Nephron progenitor cell (in vitro differentiated cells): ENCODE data around the gene MAPK1.
A peak's percentile ranks its signal among the peaks of the same experiment; 100 is the strongest.

Experiments used
- DNase-seq: peaks from one replicate; pipeline ENCODE4 v3.0.0; 2021
- H3K27ac Mint-ChIP-seq: 2 replicates; pipeline ENCODE4 v1.8.0; 2021; ENCODE audit warnings: mild to moderate bottlenecking, moderate library complexity, mixed read lengths
- H3K27me3 Mint-ChIP-seq: 2 replicates; pipeline ENCODE4 v1.8.0; 2021; ENCODE audit warnings: mild to moderate bottlenecking, low read depth, mixed read lengths; ENCODE audit not compliant: poor library complexity
- H3K36me3 Mint-ChIP-seq: 2 replicates; pipeline ENCODE4 v1.8.0; 2021; ENCODE audit warnings: low read depth, mixed read lengths
- H3K4me1 Mint-ChIP-seq: 2 replicates; pipeline ENCODE4 v1.8.0; 2021; ENCODE audit warnings: mixed read lengths
- H3K4me3 Mint-ChIP-seq: 2 replicates; pipeline ENCODE4 v1.8.0; 2021; ENCODE audit warnings: mild to moderate bottlenecking, moderate library complexity, mixed read lengths
- H3K9me3 Mint-ChIP-seq: 2 replicates; pipeline ENCODE4 v1.8.0; 2021; ENCODE audit warnings: mild to moderate bottlenecking, moderate library complexity, mixed read lengths
- TF ChIP-seq, protein P1 (sequence below): fragments of 200-600 bp; sonication (generic); IDR thresholded peaks from 2 replicates; pipeline ENCODE4 v1.5.0; 2021; ENCODE audit warnings: antibody characterized with exemption

MAPK1 gene

GRCh38 chr22:21712751-21713427 lies 154.6 kb downstream of the MAPK1 start:
- TF ChIP-seq, protein P1, sequence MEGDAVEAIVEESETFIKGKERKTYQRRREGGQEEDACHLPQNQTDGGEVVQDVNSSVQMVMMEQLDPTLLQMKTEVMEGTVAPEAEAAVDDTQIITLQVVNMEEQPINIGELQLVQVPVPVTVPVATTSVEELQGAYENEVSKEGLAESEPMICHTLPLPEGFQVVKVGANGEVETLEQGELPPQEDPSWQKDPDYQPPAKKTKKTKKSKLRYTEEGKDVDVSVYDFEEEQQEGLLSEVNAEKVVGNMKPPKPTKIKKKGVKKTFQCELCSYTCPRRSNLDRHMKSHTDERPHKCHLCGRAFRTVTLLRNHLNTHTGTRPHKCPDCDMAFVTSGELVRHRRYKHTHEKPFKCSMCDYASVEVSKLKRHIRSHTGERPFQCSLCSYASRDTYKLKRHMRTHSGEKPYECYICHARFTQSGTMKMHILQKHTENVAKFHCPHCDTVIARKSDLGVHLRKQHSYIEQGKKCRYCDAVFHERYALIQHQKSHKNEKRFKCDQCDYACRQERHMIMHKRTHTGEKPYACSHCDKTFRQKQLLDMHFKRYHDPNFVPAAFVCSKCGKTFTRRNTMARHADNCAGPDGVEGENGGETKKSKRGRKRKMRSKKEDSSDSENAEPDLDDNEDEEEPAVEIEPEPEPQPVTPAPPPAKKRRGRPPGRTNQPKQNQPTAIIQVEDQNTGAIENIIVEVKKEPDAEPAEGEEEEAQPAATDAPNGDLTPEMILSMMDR: peak; percentile 58
- H3K4me1 Mint-ChIP-seq: peaks cover 61% of the 10 kb centered on the region
- H3K9me3 Mint-ChIP-seq: no peaks in the 10 kb centered on the region
- H3K27me3 Mint-ChIP-seq: no peaks in the 10 kb centered on the region
- H3K36me3 Mint-ChIP-seq: peaks cover 28% of the 10 kb centered on the region
- H3K27ac Mint-ChIP-seq: no peak overlapping the region
- peak; percentile 48 for DNase-seq
- no peak overlapping the region for H3K4me3 Mint-ChIP-seq

GRCh38 chr22:21711851-21712250 lies 155.6 kb downstream of the MAPK1 start:
- Mint-ChIP-seq H3K27ac (no peak overlapping the region), H3K36me3 (peaks cover 27% of the 10 kb centered on the region), H3K9me3 (no peaks in the 10 kb centered on the region), H3K4me3 (no peak overlapping the region), H3K4me1 (peaks cover 58% of the 10 kb centered on the region), H3K27me3 (no peaks in the 10 kb centered on the region)
- TF ChIP-seq, protein P1: no peak
- DNase-seq: no peak

DNA sequence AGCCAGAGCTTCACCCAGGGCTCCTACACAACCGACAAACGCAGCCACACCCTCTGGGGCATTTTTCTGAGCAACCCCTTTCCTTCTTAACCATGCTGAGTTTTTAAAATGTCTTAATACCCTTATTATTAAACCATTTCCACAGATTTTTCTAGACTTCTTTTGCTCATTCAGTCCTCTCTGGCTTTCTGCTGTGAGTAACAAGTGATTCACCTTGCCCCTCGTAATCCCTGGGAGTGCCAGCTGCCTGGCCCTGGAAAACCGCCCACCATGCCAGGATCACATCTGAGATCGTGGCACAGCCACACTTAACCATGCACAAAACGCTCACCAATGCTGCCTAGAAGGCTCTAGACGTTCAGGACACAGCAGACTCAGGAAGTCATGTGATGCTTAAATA lies 157.3 kb downstream of the MAPK1 start:
- Mint-ChIP-seq H3K4me1 (peaks cover 49% of the 10 kb centered on the region), H3K36me3 (peaks cover 27% of the 10 kb centered on the region), H3K4me3 (no peak overlapping the region), H3K9me3 (no peaks in the 10 kb centered on the region), H3K27ac (peak overlapping the region; percentile 57), H3K27me3 (no peaks in the 10 kb centered on the region)
- TF ChIP-seq, protein P1: no peak
- DNase-seq: no peak

GRCh38 chr22:21709688-21710087 lies 157.8 kb downstream of the MAPK1 start:
- TF ChIP-seq, protein P1: no peak
- Mint-ChIP-seq H3K27ac (peak overlapping the region; percentile 84), H3K36me3 (peaks cover 28% of the 10 kb centered on the region), H3K9me3 (no peaks in the 10 kb centered on the region), H3K4me1 (peaks cover 46% of the 10 kb centered on the region), H3K27me3 (no peaks in the 10 kb centered on the region), H3K4me3 (no peak overlapping the region)
- DNase-seq: no peak

DNA sequence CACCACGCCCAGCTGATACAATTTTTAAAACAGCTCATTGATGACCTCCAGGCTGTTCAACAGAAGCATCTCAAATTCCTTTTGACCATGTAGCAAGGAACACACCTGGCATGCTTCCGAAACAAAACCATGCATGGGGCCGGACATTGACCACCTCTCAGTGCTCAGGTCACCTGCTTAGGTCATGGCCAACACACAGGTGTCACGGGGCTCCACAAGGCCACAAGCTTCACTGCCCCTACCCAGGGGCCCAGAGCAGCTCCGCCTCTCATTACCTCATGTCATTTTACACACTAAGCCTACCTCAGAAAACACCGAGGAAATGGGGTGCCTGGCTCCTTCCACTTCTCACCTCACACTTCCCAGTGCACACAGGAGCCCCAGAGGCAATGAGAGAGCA lies 158.5 kb downstream of the MAPK1 start:
- no peak for DNase-seq
- Mint-ChIP-seq H3K36me3 (peaks cover 32% of the 10 kb centered on the region), H3K27me3 (no peaks in the 10 kb centered on the region), H3K27ac (peak overlapping the region; percentile 88), H3K4me1 (peaks cover 44% of the 10 kb centered on the region), H3K9me3 (no peaks in the 10 kb centered on the region), H3K4me3 (no peak overlapping the region)
- TF ChIP-seq, protein P1: no peak

DNA sequence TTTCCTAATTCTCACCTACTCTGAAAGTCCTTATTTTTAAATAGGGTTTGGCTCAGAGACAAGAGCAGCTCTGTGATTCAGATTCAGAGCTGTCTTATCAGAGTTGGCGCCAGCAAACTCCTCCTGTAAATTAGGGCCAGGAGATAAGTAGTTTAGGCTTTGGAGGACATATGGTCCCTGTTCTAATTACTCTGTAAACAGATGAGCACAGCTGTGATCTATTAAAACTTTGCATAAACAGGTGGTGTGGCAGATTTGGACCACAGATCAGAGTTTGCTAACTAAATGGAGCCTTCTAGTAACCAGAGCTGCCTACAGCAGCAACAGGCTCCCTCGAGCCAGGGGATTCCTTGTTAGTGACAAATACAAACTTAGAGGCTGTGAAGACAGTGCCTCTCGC lies 159.8 kb downstream of the MAPK1 start:
- Mint-ChIP-seq H3K4me3 (no peak overlapping the region), H3K36me3 (peaks cover 34% of the 10 kb centered on the region), H3K4me1 (peaks cover 35% of the 10 kb centered on the region), H3K27me3 (no peaks in the 10 kb centered on the region), H3K9me3 (no peaks in the 10 kb centered on the region), H3K27ac (no peak overlapping the region)
- DNase-seq: no peak
- TF ChIP-seq, protein P1: no peak
